ENCODE results near the gene FFAR2.
"Not testable (repeated sequence)": the region's sequence is repeated elsewhere in the genome, so short reads cannot be mapped to it uniquely, and the experiment has no call there.

DNA sequence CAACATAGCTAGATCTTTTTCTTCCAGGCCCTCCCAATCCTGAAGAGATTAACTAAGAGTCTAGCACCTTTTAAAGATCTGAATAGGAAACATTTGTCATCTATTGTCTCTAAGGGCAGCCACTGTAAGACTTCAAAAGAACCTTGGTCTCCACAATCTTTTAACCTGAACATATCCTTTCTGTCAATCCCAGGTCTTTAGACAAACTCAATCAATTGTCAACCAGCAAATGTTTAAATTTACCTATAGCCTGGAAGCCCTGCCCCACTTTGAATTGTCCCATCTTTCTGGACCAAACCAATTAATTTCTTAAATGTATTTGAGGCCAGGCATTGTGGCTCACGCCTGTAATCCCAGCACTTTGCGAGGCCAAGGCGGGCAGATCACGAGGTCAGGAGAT is 23.0 kb downstream of the FFAR2 start:
- not testable (repeated sequence) for TF ChIP-seq POLR2A (IDR thresholded peaks at IDR 0.05; ENCODE audit: low read depth, low read length); CTCF (IDR thresholded peaks at IDR 0.05; ENCODE audit: extremely low read depth in 1 of 2, insufficient read depth in 1 of 2, low read depth in 1 of 2, low read length in 2 of 2); MYC (IDR thresholded peaks at IDR 0.05; ENCODE audit: low read depth, low read length); POLR2AphosphoS5 (IDR thresholded peaks at IDR 0.05; ENCODE audit: insufficient read depth, low read depth, low read length); EZH2 (IDR thresholded peaks at IDR 0.05; ENCODE audit: borderline replicate concordance, low read depth, low read length, severe bottlenecking)
